COLO829 (cell line): ENCODE measurements around the gene GFRA1.
A peak's percentile ranks its signal among the peaks of the same experiment; 100 is the strongest.
"Not testable (repeated sequence)": the region's sequence is repeated elsewhere in the genome, so short reads cannot be mapped to it uniquely, and the experiment has no call there.

Experiments used
- DNase-seq: peaks from one replicate; pipeline ENCODE4 v3.0.0; 2012; ENCODE audit warnings: low spot score

GFRA1 gene

DNA sequence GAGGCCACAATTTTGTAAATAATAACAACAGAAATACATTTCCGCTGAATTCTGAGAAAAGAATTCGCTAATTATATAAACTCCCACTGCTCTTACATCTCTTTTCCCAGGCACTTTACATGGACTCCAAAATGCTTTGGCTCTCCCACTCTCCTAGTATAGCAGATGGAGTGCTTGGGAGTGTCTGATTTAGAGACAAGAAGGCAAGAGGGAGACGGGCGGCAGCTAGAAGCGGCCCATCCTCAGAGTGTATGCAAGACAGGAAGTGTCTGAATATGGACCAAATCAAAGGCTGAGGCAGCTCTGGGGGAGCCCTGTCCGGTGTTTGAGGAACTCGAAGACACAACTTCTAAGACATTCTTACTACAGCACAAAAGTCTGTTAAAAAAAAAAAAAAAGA lies 212.1 kb downstream of the GFRA1 start:
- DNase-seq = no peak

DNA sequence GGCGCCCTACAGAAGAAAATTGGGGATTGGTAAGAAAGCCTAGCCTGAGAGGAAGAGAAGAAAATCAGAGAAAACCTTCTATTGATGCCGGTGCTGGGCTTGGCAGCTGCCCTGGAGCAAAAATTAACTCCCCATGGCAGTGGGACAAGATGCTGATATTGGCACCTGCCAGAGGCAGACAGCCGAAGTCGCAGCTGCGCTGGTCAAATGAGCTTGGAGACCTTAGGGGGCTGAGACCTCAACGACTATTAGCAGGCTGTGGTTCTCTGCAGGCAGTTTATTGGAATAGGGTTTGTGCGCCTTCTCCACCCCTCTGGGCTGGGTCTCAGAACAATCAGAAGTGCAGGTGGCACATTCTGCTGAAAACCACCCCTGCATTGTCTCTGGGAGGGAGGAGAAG lies 213.7 kb downstream of the GFRA1 start:
- DNase-seq = no peak

DNA sequence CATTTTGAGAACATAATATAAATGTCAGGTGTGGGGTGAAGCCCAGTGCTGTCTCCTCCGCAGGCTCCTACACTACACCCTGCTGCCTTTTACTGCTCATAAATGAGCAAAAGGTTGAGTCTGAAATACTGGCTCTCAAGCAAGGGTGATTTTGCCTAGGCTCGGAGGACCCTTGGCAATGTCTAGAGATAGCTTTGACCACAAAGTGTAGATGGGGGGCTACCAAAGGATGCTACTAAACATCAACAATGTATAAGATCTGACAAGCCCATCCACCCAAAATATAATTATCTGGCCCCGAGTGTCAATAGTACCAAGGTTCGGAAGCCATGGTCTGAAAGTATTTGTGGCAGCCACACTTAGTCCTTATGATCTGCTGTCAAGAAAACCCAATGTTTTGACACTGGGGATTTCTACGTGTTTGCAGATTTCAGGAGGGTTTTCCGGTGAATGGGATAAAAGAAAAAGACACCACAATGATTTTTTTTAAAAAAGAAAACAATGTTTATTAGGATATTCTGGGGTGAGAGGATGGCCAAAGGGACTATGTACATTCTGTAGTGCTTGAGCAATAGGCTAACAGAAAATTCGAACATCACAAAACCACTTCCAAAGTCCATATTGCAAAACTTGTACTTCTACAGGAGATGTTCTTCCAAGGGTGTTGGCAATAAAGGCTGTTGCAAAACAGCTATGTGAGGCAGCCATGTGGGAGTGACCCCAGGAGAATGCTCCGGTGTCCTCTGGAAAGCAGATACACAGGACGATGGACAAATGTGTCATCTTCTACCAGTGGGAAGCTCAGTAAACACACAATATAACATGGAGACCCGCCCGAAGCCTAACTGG lies 216.3 kb downstream of the GFRA1 start:
- DNase-seq = no peak

DNA sequence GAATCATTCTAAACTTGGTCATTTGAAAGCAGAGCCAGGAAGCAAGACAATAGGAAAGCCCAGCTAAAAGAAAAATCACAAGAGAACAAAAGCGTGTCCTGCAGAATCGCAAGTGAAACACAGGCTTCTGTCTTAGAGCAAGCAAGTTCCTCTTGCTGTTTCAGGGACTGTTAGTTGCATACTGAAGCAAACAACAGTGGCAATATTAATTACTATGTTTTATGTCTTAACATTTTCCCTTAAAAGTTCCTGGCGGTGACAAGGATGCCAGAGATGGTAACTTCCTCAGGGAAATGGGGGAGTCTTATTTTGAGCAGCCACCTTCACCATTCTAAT lies 217.1 kb downstream of the GFRA1 start:
- no peak for DNase-seq

DNA sequence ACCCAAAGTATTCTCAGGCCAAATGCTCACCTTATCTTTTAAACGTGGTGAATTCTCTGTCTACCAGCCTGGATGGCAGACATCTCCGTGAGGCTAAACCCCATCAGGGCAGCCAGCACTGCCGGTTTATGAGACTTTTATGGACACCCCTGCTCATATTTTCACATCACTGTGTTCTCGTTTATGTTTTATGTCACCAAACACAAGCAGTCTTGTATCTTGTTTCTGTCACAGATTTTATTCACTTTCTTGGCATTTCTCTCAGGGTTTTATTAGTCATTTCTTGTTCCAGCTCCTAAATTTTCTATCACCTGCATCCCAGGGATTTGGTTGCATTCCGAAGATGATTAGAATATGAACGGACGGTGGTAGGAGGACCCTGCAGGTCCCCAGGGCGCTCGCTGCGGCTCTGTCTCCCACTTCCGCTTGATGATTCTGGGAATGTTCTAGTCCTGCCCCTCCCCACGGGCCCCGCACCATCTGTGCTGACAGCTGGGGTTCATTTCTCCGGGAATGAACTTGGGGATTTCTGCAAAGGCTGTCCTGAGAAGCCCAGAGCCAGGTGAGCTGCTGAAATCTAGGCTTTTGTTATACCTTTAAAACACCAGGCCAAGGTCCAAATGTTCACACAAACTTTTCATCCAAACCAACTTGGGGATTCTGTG lies 217.6 kb downstream of the GFRA1 start:
- DNase-seq = no peak

DNA sequence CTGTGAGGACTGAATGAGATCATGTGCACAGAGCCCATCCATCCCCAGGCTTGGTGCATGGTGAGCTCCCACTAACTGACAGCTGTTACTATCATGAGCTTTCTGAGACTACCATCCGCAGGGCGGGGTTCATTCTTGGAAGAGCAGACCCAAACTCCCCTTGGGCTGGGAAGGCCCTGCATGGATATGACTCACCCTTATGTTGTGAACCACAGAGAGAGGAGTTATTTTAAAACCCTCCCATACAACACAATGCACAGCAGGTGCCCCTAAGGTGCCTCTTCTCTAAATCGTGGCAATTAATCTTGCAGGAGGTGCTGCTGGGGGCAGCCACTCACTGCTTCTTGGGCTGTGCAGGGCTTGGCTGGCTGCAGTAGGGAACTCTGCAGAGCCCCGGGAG lies 219.1 kb downstream of the GFRA1 start:
- DNase-seq = no peak

DNA sequence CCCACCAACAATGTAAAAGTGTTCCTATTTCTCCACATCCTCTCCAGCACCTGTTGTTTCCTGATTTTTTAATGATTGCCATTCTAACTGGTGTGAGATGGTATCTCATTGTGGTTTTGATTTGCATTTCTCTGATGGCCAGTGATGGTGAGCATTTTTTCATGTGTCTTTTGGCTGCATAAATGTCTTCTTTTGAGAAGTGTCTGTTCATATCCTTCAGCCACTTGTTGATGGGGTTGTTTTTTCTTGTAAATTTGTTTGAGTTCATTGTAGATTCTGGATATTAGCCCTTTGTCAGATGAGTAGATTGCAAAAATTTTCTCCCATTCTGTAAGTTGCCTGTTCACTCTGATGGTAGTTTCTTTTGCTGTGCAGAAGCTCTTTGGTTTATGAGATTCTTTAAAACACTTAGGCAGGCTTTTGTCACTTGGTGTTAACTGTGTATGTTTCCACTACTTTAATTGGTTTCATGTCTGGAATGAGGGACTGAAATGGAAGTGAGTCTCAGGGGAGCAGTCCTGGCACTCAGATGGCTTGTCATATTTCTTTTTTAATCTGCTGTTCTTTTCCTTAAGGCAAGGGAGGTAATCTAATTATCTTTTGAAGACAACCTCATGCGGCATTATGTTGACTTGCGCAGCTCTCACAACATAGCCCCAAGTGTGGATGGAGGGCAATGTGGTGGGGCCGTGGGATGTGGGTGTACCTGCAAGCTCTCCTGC lies 219.8 kb downstream of the GFRA1 start:
- DNase-seq = not testable (repeated sequence)

DNA sequence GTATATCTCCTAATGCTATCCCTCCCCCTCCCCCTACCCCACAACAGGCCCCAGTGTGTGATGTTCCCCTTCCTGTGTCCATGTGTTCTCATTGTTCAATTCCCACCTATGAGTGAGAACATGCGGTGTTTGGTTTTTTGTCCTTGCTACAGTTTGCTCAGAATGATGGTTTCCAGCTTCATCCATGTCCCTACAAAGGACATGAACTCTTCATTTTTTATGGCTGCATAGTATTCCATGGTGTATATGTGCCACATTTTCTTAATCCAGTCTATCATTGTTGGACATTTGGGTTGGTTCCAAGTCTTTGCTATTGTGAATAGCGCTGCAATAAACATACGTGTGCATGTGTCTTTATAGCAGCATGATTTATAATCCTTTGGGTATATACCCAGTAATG lies 220.5 kb downstream of the GFRA1 start:
- DNase-seq = not testable (repeated sequence)

DNA sequence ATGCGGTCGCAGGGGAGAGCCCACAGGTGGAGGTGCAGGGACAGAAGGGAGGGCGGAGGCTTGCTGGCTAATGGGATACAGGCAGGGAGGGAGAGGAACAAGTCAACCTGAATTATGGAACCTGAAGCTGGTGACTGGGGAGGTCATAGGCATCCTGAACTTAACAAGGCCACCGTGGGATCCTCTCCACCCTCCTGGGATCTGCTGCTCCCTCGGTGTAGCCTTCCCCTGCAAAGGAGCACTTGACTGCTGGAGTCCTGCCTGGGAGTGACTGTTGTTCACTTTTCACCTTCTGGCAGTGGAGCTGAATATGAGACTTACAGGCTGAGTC lies 223.1 kb downstream of the GFRA1 start:
- DNase-seq = no peak

DNA sequence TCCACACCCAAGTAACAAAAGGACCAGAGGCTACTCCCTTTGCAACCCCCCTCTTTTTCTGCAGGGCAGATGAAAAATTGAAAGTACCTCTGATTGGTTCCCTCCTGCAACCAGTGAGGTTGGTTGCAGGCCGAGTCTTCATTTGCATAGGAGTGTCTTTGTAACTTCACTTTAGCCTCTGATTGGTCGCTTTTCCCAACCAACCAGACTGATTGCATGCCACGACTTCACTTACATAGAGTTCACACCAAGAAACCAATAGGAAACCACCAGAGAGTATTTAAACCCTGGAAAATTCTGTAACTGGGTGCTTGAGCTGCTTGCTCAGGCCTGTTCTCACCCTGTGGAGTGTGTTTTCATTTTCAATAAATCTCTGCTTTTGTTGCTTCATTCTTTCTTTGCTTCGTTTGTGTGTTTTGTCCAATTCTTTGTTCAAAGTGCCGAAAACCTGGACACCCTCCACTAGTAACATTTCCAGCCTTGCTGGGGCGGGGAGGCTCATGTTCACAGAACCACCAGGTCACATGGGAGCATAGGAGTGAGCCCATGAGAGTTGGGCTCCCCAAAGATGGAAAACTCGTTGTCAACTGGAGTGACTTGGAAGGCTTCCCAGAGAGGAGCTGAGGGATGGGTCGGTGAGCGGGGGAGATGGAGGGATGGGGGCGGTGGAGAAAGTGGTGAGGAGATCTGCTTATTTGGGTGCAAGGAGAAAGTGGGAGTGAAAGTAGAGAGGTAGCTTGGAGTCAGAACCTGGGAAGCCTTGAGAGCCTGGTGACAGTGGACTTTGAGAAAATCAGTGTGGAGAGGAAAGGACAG lies 223.6 kb downstream of the GFRA1 start:
- no peak for DNase-seq

DNA sequence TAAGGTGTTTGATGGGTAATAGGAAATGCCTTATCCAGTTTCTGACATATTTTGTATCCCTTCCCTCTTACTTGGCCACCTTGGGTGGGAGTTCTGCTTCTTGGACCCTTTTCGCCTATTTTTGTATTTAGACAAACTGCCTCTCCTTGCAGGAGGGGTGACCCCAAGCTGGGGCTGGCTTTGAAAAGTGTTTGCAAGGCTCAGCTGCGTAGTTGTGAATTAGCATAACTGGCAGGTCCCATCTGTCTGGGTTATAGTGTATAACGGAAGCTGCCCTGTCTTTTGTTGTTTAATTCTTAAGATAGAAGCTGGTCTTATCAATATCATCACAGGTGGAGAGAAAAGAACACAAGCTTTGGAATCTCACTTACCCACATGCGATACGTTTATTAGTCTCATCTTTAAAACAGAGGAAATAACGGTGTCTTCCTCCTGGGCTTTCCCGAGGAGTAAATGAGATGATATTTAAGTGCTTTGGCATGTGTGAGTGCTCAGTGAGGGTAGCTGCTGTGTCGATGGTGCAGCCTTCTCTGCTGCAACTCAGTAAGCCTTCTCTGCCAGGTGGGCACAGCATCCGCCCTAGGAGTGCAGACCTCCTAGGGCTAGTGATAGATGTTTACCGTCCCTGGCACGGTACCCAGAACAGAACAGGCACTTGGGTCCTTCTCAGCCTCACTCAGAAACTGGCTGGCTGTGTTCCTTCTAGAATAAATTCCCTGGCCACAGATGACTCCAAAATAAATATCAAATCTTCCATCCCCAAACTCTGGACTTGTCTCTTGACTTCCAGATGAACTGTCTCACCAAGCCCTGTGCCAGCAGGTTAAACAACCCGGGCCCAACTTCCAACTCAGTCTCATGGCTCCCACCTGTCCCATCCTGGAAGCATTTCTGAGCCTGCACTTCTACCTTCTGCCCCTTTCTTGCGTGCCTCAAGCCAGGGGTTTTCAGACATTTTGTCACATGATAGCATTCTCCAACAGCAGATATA lies 227.3 kb downstream of the GFRA1 start:
- DNase-seq = no peak

DNA sequence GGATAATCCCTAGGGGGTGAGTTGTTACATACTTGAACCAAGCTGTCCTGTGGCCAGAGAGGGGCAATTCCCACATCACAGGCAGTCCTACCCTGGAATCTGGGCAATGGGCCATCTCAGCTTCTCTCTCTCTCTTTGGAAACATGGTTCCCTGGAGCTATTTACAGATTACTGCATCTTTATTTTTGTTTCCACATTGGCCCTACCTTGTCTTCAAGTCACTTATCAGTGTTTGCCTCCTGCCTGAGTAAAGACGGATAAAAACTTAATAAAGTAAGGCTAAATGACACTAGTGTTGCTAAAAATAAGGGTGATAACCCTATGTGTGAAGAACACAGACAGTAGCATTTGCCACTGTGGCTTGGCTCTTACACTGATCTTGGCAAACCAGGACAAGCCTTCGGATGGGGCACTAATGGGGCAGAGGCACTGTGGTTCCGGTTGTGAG lies 228.2 kb downstream of the GFRA1 start:
- peak; percentile 3 for DNase-seq

DNA sequence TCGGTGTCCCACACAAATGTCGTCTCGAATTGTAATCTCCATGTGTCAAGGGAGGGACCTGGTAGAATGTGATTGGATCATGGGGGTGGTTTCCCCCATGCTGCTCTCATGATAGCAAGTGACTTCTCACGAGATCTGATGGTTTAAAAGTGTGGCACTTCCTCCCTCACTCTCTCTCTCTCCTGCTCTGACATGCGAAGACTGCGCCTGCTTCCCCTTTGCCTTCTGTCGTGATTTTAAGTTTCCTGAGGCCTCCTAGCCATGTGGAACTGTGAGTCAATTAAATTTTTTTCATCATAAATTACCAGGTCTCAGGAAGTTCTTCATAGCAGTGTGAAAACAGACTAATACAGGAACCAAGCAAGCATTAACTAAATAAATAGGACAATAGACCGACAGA lies 229.1 kb downstream of the GFRA1 start:
- DNase-seq = no peak

DNA sequence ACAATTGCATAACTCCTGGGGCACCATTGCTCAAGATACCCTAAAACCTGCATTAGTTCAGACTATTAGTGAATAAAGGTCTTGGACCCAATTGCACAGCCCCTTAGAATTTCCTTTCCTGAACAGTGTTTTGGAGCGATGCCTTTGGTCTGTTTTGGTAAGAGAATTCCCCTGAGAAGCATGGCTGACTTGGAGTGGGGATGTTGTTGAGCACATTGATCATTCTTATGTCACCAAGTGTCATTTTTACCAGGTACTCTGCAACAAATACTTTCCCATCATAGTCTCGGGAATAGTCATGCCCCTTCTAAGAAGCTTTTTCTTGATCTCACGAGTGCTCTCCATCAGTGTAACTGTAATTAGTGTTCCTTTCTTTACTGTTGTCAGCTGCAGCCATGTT lies 229.7 kb downstream of the GFRA1 start:
- no peak for DNase-seq

DNA sequence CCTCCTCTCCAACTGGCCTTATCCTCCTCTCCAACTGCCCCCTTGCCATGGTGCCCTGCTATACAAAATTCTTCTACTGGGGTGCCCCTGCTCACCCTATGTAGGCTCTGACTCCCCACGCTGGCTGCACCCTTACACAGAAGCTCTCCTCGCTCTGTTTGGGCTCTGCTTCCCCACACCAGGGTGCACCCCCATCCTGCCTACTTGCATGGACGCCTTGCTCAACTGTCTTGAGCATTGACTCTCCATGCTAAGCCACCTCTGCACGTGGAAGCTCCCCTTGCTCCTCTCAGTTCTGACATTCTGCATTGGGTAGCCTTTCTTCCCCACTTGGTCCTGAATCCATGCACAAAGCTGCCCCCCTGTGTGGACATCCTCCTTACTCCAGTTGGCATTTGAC lies 231.1 kb downstream of the GFRA1 start:
- no peak for DNase-seq

DNA sequence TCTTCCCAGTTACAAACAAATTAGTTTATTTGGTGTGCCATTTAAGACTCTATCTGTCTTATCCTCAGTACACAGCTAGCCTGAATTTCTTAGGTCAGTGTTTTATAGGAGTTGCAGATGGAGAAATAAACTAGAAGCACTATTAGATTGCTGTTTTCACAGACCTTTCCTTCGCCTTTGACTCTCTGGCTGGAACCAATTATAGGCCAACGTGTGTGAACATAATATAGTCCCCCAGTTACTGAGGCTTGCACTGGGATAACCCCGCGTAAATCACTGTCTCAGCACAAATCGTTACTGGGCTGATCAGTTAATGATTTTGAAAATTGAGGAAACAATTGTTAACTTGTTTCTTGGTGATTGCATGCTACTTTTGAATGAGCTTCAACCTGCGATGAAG lies 233.4 kb downstream of the GFRA1 start:
- DNase-seq = no peak

DNA sequence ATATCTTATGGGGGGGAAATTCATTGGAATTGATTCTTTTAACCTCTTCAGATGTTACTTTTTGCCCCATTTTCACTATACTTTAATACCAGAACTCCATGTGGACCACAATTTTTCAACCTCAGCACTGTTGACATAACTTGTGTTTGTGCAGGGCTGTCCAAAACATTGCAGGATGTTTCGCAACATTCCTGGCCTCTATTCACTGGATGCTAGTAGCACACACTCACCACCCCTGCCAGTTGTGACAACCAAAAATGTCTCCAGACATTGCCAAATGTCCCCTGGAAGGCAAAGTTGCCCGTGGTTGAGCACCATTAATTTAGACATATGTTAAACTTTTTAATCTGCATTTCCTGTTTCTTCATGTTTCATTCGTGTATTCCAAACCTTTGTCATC lies 234.7 kb downstream of the GFRA1 start:
- no peak for DNase-seq

DNA sequence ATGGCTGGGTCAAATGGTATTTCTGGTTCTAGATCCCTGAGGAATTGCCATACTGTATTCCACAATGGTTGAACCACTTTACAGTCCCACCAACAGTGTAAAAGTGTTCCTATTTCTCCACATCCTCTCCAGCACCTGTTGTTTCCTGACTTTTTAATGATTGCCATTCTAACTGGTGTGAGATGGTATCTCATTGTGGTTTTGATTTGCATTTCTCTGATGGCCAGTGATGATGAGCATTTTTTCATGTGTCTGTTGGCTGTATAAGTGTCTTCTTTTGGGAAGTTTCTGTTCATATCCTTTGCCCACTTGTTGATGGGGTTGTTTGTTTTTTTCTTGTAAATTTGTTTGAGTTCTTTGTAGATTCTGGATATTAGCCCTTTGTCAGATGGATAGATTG lies 237.6 kb downstream of the GFRA1 start:
- DNase-seq = not testable (repeated sequence)

DNA sequence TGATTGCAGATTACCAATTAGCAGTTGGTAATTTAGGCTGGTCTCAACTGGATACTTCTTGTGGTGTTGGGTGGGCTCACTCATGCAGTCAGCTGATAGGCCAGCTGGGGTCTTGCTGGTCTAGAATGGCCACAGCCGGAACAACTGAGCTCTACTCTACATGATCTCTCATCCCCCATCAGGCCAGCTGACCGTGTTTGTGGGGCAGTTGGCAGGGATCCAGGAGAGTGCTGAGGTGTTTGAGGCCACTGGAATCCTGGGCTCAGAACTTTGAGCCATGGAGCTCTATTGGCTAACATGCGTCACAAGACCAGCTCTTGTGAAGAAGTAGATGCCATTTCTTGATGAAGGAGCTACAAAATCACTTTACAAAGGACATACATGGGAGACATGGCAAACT lies 242.4 kb downstream of the GFRA1 start:
- no peak for DNase-seq

DNA sequence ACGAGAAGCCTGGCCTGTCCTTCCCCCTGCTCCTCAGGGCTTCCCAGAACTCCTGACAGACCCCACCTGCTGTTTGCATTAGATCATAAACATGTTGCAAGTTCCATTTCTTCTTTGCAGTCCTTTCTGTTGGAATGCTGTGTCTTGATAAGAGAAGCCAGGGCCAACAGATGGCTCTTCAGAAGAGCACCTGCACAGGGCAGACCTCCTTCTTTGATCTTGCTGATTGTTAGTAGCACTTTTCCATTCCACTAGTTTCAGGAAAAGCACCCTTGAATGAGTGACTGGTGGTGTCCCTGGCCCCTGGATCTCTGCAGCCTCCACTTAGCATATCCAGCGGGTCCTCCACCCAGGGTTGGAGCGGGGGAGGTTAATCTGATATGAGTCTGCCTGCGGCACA lies 243.2 kb downstream of the GFRA1 start:
- DNase-seq = no peak

DNA sequence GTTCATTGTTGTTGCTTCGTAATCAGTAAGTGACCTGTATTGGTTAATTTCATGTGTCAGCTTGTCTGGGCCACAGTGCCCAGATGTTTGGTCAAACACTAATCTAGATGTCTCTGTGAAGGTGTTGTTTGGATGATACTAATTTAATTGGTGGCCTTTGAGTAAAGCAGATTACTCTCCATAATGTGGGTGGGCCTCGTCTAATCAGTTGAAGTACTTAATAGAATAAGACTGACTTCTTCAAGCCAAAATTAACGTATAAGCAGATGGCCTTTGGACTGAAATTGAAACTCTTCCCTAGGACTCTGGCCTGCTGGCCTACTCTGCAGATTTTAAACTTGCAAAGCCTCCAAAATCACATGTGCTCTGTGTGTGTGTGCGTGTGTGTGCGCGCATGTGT lies 245.7 kb downstream of the GFRA1 start:
- no peak for DNase-seq
